K562 treated with DMSO at 1 percent for 24 hours (cell line): ENCODE data around the gene OR7D2. TPM values are rescaled to one million over a fixed set of nuclear protein-coding genes. Genes with fewer than 3 reads are reported as not detected.

Experiments used
- total RNA-seq: library from RNA; unstranded; fragments of 300-600 nt; gene quantifications from 2 replicates; pipeline ENCODE4 v1.2.3, GENCODE V29; 2022; ENCODE audit warnings: low read depth; ENCODE audit not compliant: insufficient read depth

The OR7D2 gene
- 0.38 and 0.75 TPM in 2 replicates for total RNA-seq

DNA sequence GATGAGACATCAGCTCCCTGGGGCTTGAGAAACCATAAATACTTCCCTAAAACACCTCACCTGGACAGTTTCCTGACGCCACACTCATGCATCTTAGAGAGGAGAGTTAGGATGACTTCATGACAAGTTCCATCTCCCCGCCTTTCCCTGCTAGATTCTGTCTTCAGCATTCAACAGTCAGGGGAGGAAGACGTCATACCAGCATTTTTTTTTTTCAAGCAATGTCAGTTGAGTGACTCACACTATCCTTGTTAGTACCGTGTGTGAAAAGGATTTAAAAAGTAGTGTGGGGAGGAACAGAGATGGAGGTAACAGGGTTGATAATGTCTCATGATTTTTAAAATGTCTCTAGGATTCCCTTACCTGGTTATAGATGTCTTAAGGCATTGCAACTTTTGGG, at the start of gene OR7D2:
Gene OR7D2 (plus strand): TSS at position 79 of the 400 bp plus-strand sequence. CDS start 6,803 bp downstream, outside the sequence.

DNA sequence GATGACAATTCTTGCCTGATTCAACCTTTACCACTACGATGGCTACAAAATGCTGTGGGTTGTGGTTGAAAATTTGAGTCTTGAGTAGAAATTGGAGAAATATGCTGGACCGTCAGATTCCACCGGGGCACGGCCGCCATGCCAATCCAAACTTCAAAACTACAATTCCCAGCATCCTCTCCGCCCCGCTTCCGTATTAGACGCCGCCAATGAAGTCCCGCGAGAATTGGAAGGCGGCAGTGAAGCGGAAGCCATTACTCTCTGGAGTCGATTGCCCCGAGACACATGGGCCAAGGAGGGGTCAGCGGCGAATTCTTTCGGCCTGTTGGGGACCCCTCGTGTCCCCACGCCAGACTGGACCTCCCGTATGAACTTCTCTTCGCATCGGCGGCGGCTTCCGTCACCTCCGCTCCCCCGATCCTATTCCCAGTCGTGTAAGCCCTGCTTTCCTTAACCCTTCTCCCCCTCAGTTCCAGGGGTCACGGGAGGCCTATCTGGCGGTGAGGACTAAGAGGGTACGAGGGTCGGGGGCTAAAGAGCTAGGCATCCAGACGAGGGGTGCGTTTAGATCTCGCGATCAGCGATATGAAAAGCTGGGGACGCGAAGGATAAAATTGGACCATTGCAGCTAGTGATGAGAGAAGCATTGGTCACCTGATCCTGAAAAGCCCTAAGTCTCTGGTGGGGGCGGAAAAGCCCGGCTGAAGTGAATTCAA, 38.5 kb upstream of the OR7D2 start, which contains the start of gene ZNF317:
Gene ZNF317 (plus strand): TSS at position 239 of the 716 bp plus-strand sequence. CDS start 15,620 bp downstream, outside the sequence.

DNA sequence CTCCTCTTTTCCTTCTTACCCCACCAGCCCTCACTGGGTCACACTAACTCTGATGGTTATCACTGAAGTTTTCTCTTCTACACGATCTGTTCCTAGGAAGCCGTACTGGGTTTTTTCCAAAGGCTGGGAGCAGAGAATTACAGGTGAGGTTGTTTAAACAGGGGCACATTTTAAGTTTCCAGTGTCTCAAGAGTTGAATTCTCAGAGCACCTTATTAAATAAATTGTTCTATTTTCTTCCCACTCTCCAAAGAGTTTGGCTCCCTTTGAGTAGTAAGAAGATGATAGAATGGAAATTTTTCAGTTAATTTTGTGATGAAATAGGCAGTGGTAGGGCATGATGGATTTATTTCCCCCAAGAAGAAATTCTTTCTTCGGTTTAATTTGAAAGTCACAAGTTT, 40.7 kb downstream of the OR7D2 start, which contains the start of gene OR7D4:
Gene OR7D4 (minus strand): TSS at position 101 of the 400 bp plus-strand sequence. CDS start 4,752 bp downstream, outside the sequence.

Other genes starting within 250 kb of the OR7D2 start
- not detected in 2 replicates for gene MUC16, start 168.6 kb upstream of the OR7D2 start, total RNA-seq
- gene OR1M1, start 91.9 kb upstream of the OR7D2 start, total RNA-seq: not detected in 2 replicates
- not detected in 2 replicates for gene OR7G2, start 71.5 kb upstream of the OR7D2 start, total RNA-seq
- not detected in 2 replicates for gene OR7G1, start 63.2 kb upstream of the OR7D2 start, total RNA-seq
- not detected in 2 replicates for gene OR7G3, start 52.0 kb upstream of the OR7D2 start, total RNA-seq
- gene ZNF317, start 38.6 kb upstream of the OR7D2 start, total RNA-seq: 15.4 and 16.9 TPM in 2 replicates
- gene OR7D4, start 40.6 kb downstream of the OR7D2 start, total RNA-seq: not detected in 2 replicates
- gene OR7E24, start 72.0 kb downstream of the OR7D2 start, total RNA-seq: not detected in 2 replicates
- 2.9 and 5.7 TPM in 2 replicates for gene ZNF699, start 130.9 kb downstream of the OR7D2 start, total RNA-seq
- 5.7 and 8.4 TPM in 2 replicates for gene ZNF559, start 145.2 kb downstream of the OR7D2 start, total RNA-seq
- 2.2 and 7.2 TPM in 2 replicates for gene ZNF177, start 184.0 kb downstream of the OR7D2 start, total RNA-seq